GM18511 (cell line): ENCODE measurements around the gene MEGF6.

Experiments
- ATAC-seq: cut with Tn5 transposase; IDR thresholded peaks from one replicate; pipeline ENCODE4 v1.9.1; 2021; ENCODE audit warnings: mild to moderate bottlenecking, moderate library complexity; ENCODE audit not compliant: unreplicated experiment

MEGF6 gene

DNA sequence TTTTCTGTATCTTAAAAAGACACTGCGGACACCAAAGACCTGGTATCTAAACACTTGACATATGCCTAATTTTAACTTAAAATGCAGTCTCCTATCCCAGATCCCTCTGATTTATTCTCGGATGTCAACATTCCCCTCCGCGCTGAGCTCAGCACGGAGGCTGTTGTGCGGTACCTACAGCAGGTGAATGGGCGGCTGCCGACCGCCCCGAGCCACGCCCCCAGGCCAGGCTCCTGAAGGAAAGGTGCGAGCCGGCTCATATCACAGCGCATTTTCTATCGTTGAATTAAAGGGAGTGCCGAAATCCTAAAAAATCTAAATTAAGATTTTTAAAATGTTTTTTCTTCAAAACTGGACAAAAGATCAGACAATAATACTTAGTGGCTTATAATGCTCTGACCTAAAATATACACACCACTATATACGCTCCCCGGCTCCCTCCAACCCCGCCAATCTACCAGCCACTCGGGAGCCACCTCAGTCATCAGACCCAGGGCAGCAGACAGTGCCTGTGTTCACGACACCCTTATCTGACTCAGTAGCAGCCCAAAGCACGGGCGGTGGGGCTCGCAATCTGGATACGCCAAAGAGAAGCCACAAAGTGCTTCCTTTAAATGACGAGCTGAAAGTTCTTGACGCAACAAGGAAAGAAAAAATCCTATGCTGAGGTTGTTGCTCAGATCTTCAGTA lies 34.5 kb upstream of the MEGF6 start:
- ATAC-seq, result no peak

GRCh38 chr1:3645247-3645646 lies 33.9 kb upstream of the MEGF6 start:
- ATAC-seq, result no peak

GRCh38 chr1:3644273-3644672 lies 33.0 kb upstream of the MEGF6 start:
- ATAC-seq, result no peak

DNA sequence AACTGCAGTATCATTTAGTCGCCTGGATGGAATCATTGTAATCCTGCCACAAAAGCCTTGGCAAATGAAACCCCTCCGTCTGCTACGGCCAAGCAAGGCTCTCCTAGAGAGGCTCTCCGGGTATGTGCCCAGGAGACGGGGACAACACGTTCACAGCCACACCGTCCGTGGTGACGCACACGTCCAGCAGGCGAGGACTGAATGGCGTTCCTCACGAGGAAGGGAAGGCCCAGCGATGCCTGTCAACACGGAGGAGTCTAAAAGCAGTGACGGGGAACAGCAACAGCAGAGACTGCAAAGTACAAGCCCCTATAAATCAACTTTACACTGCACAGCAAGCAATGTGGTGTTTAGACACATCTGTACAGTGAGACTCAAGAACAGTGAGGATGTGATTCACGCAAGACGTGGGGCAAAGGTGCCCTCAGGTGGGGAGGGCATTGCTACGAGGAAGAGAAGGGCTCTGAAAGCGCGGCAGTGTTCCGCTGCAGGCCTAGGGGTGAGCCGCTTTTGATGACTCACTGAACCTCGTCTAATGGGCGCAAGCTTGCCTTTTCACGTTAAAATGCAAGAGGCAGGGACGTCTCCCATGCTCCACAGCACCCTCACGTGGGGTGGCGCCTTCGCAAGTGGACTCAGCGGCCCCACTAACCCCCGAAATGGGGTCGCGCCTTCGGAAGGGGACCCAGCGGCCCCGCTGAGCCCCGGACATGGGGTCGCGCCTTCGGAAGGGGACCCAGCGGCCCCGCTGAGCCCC lies 31.8 kb upstream of the MEGF6 start:
- ATAC-seq, result no peak

DNA sequence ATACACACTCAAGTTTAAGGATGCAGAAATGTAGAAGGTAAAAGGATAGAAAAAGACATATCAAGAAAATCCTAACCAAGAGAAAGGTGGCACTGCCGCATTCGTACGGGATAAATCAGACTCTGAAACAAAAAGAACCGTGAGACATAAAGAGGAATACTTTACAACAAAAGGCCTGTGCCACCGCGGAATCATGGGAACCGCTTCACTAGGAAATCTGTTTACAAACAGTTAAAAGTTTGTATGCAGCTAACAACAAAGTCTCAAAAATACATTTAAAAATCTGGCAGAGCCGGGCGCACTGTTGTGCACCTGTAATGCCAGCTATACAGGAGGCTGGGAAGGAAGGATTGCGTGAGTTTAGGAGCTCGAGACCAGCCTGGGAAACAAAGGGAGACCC lies 30.5 kb upstream of the MEGF6 start:
- ATAC-seq, result no peak

- ATAC-seq, result no peak
These were observed 29.9 kb upstream of the MEGF6 start for GRCh38 chr1:3641046-3641760.

GRCh38 chr1:3640121-3640837 lies 29.0 kb upstream of the MEGF6 start:
- no peak for ATAC-seq

GRCh38 chr1:3639397-3639911 lies 28.1 kb upstream of the MEGF6 start:
- ATAC-seq, result no peak

DNA sequence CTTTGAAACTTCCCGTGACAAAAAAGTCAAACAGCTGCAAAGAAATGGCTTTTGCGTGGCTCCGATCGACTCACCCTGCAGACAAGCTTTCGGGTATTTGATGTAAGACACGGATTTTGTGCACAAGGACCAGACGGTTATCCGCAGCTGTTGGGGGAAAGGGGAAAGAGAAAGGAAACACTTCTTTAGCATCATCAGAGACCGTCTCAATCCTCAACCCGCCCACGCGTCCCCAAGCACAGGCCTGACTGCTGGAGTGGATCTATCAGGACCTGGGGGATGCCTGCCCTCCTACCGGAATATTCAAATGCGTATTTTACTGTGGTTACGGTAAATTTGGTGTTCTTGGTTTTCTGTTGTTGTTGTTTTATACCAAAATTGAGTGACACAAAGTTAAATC lies 27.4 kb upstream of the MEGF6 start:
- no peak for ATAC-seq

GRCh38 chr1:3638027-3638426 lies 26.7 kb upstream of the MEGF6 start:
- ATAC-seq, result no peak

DNA sequence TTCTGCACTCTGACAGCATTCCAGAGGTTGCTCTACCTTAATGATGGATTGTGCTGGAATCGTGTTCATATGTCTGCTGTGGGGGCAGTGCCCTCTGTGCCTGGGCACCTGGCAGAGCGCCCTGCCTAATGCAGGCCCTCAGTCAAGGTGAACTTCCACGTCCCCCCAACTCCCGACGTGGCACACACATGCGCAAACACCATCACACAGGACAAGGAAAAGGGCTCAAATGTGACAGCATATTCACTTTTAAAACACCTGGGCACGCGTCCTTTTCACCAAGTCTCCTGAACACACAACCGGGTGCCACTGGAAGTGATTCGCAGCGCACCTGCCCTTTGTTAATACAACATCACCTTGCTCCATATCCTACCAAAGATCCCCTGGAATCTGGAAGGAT lies 25.2 kb upstream of the MEGF6 start:
- no peak for ATAC-seq

GRCh38 chr1:3636080-3636479 lies 24.8 kb upstream of the MEGF6 start:
- no peak for ATAC-seq

- no peak for ATAC-seq
These were observed 22.9 kb upstream of the MEGF6 start for GRCh38 chr1:3634059-3634800.

DNA sequence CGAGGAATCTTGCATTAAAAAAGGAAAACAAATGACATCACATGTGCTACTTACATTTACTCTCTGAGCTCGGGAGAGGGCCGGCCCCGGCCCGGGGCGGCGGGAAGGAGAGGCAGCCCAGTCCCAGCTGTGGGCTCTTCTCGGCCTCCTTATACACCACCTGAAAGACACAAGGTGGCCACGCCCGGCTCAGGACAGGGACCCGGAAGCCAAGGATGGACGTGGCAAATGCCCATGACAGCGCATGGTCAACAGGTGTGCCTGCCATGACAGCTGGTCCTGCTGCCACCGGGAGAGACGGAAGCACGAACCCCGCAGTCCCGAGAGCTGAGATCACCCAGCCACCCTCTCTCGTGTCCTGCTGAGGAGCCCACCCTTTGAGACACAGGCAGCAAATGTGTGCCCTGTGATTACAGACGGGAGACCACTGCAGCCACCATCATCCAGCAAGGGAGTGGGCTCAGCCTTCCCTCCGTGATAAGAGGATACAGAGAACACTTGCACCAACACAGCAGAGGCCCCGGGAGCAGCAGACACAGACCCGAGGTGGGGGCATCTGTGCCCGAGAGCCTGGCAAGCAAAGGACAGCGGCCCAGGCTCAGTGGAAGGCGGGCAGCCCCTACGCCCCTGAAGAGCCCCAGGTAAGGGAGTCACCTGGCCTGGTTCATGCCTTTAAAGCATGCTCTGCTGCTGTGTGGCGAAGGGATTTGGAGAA lies 22.2 kb upstream of the MEGF6 start:
- ATAC-seq, result no peak

DNA sequence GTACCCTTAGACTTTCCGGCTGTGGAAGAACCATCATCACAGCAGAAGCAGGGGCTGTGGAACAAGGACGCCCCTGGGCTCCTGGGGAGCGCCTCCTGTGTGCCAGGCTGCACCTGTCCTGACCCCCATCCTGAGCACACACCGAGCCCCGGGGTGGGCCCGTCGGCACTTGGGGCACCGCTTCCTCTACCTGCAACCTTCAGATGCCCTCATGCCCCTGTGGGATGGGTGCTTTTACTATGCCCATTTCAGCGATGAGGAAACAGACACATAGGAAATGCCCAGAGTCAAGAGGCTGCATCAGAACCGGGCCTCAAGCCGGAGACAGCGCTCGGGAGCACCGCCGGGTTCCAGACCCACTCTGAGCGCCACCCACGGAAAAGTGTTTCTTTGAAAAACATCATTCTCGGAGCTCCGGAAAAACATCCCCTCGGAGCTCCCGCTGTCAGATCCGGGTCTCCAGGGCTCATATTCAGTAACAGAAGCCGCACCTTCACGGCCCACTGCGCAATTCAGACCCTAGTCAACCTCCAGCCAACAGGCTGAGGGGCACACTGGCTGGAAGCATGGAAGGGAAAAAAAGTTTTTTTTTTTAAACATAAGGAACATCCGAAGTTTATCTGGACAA lies 21.5 kb upstream of the MEGF6 start:
- ATAC-seq, result no peak

- no peak for ATAC-seq
These were observed 21.0 kb upstream of the MEGF6 start for GRCh38 chr1:3632298-3632697.

DNA sequence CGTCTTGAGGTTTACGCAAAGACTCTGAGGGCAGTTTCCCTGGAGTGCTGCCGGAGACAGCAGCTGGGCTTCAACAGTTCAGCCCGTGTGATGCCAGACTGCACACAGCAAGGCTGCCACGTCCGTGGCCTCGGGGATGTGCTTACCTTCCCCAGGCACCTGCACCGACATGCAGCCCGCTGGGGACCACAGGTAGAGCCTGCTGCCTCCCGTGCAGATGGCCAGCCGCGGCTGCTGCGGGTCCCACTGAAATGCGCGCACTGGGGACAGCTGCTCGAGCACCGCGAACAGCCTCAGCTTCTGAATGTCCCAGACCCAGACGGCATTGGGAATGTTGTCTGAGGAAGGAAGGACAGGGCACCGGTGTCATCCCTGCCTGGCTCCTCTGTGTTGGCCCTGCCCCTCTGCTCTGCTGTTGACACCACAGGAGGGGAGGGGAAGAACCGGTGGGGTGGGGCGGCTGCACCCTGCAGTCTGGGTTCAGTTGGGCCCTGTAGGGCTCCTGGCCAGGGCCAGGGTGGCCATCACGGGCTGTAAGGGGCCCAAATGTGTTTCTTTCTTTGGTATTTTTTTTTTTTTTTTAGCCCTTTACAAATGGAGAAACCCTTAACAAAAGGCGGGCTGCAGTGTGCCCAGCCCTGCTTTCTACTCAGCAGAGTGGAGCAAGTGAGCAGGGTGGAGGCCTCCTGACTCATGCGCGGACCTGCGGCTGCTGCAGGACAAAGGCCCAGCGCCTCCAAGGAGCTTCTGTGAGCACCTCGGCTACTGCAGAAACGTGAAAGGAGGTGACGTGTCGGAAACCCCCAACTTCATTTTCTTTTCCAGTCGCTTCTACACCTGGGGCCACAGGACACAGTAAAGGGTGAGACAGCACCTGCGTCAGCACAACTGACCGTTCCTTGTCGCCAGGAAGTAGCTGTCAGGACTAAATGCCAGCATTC lies 20.3 kb upstream of the MEGF6 start:
- no peak for ATAC-seq

DNA sequence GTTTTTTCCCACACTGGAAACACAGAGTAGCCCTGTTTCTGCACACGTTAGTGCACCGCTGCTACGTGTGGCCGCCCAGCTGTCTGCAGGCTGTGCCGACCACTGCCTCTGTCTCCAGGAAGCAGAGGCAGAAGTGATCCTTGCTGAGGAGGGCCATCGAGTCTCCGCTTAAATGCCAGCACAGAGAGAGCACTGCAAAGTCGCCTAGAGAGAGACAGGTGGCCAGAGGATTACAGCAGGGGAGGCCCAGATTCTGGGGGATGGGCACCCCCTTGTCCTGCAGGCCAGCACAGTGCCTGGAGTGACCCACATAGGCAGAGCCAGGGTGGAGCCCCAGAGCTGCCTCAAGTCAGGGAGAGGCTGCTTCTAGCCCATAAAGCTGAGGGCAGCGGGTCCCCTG lies 19.6 kb upstream of the MEGF6 start:
- ATAC-seq, result no peak
